ENCODE data around the gene LNX2. TPM values are rescaled to one million over a fixed set of nuclear protein-coding genes. Genes with fewer than 3 reads are reported as not detected.

LNX2 gene
- total RNA-seq, 1 donor from 2014 or later: 9.2 TPM

DNA sequence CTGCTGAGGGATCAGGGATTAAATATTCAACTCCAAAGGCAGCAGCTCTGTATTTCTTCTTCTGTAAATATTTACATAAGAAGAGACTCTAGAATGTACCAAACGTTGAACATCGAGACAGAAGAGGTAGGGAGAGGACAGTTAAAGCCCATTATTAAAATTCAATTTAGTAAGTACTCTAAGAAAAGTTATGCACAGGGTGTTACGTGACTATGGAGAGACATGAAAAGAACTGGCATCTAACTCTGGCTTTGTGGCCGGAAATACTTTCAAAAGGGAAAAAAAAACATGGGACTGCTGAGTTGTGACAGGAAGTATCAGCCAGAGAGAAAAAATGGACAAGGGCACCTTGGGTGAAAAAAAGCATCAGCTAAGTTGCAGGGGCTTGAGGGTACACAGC is 36.7 kb downstream of the LNX2 start:
- H3K36me3 Mint-ChIP-seq (ENCODE audit: low read depth): peaks cover 3% of the 10 kb centered on the region
- H3K9me3 Mint-ChIP-seq (ENCODE audit: low read depth): peaks cover 4% of the 10 kb centered on the region
- peaks cover 37% of the 10 kb centered on the region for H3K4me1 Mint-ChIP-seq (ENCODE audit: low read depth)
- H3K27me3 Mint-ChIP-seq (ENCODE audit: low read depth): no peaks in the 10 kb centered on the region
- DNase-seq (ENCODE audit: low spot score): no peak
- H3K4me3 Mint-ChIP-seq (ENCODE audit: unreplicated experiment): peak overlapping the region; percentile 5
- H3K27ac Mint-ChIP-seq (ENCODE audit: unreplicated experiment): peak overlapping the region; percentile 84
- TF ChIP-seq, protein P1, sequence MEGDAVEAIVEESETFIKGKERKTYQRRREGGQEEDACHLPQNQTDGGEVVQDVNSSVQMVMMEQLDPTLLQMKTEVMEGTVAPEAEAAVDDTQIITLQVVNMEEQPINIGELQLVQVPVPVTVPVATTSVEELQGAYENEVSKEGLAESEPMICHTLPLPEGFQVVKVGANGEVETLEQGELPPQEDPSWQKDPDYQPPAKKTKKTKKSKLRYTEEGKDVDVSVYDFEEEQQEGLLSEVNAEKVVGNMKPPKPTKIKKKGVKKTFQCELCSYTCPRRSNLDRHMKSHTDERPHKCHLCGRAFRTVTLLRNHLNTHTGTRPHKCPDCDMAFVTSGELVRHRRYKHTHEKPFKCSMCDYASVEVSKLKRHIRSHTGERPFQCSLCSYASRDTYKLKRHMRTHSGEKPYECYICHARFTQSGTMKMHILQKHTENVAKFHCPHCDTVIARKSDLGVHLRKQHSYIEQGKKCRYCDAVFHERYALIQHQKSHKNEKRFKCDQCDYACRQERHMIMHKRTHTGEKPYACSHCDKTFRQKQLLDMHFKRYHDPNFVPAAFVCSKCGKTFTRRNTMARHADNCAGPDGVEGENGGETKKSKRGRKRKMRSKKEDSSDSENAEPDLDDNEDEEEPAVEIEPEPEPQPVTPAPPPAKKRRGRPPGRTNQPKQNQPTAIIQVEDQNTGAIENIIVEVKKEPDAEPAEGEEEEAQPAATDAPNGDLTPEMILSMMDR (IDR thresholded peaks at IDR 0.05): no peak

DNA sequence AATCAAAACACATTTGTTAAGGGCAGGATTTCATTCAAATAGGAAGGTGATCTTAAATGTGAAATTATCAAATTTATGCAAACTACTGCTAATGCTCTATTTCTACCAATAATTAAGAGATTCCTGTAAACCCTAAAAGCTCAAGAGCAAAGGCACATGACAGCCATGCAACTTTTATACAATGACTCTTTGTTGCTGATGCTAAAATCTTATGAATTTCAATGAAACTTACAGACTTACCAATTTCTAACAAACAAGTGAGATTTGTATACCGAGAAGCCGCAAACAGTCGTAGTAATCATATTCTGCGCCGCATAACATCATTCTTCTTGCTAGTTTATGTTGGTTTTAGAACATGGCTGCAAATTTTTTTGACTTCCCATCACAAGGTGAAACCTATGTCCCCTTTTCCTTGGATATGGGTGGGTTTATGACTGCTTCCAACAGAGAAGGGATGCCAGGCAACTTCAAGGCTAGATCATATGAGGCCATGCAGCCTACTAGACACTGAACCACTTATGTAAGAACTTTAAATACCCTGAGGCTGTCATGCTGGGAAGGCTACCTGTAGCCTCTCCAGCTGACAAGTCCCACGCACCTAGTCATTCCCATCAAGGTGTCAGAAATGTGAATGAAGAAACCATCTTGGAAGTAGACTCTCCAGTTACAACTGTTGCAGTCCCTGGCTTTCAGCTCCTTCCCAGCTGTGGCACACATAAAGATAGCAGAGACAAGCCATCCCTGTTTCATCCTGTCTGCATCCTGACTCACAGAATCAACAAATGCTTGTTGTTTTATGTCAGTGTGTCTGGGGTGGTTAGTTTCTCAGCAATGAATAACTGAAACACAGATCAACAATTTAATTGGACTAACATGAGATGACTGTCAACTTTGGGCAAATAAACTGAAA is 42.0 kb downstream of the LNX2 start:
- H3K36me3 Mint-ChIP-seq (ENCODE audit: low read depth): peaks cover 11% of the 10 kb centered on the region
- TF ChIP-seq, protein P1 (IDR thresholded peaks at IDR 0.05): no peak
- DNase-seq (ENCODE audit: low spot score): no peak
- peaks cover 7% of the 10 kb centered on the region for H3K9me3 Mint-ChIP-seq (ENCODE audit: low read depth)
- peak overlapping the region; percentile 30 for H3K27ac Mint-ChIP-seq (ENCODE audit: unreplicated experiment)
- no peak overlapping the region for H3K4me3 Mint-ChIP-seq (ENCODE audit: unreplicated experiment)
- no peaks in the 10 kb centered on the region for H3K27me3 Mint-ChIP-seq (ENCODE audit: low read depth)
- H3K4me1 Mint-ChIP-seq (ENCODE audit: low read depth): peaks cover 27% of the 10 kb centered on the region

DNA sequence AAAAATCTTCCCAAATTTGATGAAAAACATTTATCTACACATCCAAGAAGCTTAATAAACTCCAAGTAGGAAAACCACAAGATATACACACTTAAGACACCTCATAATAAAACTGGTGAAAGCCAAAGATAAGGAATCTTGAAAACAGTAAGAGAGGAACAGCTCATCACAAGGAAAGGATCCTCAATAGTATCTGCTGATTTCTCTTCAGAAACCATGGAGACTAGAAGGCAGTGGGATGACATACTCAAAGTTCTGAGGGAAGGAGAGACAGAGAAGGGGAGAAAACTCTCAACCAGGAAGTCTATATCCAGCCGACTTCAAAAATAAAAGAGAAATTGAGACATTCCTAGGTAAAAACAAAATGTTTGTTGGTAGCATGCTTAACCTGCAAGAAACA is 45.7 kb downstream of the LNX2 start:
- Mint-ChIP-seq H3K9me3 (ENCODE audit: low read depth) (peaks cover 7% of the 10 kb centered on the region), H3K4me3 (ENCODE audit: unreplicated experiment) (no peak overlapping the region), H3K27ac (ENCODE audit: unreplicated experiment) (no peak overlapping the region), H3K36me3 (ENCODE audit: low read depth) (peaks cover 8% of the 10 kb centered on the region), H3K27me3 (ENCODE audit: low read depth) (no peaks in the 10 kb centered on the region), H3K4me1 (ENCODE audit: low read depth) (peaks cover 36% of the 10 kb centered on the region)
- TF ChIP-seq, protein P1 (IDR thresholded peaks at IDR 0.05): no peak
- no peak for DNase-seq (ENCODE audit: low spot score)

DNA sequence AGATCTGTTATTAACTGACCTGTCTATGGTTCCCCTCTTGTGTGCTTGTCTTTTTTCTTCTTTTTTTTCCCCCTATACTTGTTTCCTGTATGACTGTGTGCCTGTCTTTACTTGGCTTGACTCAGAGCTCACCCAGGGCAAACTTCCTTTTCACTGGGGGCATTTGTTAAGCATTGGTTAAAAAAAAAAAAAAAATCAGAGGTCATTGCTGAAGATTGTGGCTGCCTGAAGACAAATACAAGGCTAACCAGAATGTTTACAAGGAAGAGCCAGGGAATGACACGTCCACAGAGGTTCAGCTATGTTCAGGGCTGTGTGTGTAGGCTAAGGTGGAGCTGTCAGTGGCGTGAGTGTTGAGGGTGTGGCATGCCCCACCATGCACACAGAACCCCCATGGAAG is 47.1 kb downstream of the LNX2 start:
- H3K4me3 Mint-ChIP-seq (ENCODE audit: unreplicated experiment): no peak overlapping the region
- peaks cover 7% of the 10 kb centered on the region for H3K9me3 Mint-ChIP-seq (ENCODE audit: low read depth)
- TF ChIP-seq, protein P1 (IDR thresholded peaks at IDR 0.05): no peak
- H3K27me3 Mint-ChIP-seq (ENCODE audit: low read depth): no peaks in the 10 kb centered on the region
- H3K27ac Mint-ChIP-seq (ENCODE audit: unreplicated experiment): peak overlapping the region; percentile 52
- H3K4me1 Mint-ChIP-seq (ENCODE audit: low read depth): peaks cover 30% of the 10 kb centered on the region
- H3K36me3 Mint-ChIP-seq (ENCODE audit: low read depth): peaks cover 12% of the 10 kb centered on the region
- no peak for DNase-seq (ENCODE audit: low spot score)

DNA sequence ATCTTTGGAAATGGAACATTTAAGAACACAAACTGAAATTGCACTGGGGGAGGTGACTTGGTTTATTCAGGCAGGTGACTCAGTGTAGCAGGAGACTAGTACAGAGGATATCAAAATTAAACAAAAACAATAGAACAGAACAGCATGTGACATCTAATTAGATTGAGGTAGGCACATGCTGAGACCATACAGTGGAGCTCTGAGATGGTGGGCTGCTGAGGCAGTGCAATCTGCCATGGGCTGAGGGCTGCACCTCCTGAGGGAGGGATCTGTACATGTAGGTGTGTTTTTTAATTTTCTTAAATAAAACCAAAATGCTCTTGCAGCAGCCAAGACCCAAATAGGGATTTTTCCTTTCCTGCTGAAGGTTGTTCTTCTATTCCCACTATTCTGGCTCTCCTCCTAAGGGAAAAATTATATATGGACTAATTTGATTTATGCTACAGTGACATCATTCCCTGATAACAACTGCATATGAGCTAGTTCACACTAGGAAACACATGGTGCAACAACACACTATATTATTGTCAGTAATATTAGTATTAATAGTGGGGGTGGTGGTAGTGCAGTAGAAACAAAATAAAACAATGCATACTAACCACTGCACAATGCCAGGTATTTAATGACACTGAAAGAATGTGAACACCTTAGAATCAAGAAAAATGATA is 48.0 kb downstream of the LNX2 start:
- Mint-ChIP-seq H3K27ac (ENCODE audit: unreplicated experiment) (no peak overlapping the region), H3K4me3 (ENCODE audit: unreplicated experiment) (no peak overlapping the region), H3K36me3 (ENCODE audit: low read depth) (peaks cover 12% of the 10 kb centered on the region), H3K27me3 (ENCODE audit: low read depth) (no peaks in the 10 kb centered on the region), H3K9me3 (ENCODE audit: low read depth) (peaks cover 7% of the 10 kb centered on the region), H3K4me1 (ENCODE audit: low read depth) (peaks cover 23% of the 10 kb centered on the region)
- no peak for DNase-seq (ENCODE audit: low spot score)
- TF ChIP-seq, protein P1 (IDR thresholded peaks at IDR 0.05): no peak
